GM10847 (cell line): ENCODE measurements around the gene ABHD1.

ENCODE experiments used
- POLR2A ChIP-seq: IDR thresholded peaks from 2 replicates; pipeline ENCODE4 v1.6.1; 2011; ENCODE audit not compliant: insufficient read length; ENCODE audit errors: extremely low read depth

Gene ABHD1

DNA sequence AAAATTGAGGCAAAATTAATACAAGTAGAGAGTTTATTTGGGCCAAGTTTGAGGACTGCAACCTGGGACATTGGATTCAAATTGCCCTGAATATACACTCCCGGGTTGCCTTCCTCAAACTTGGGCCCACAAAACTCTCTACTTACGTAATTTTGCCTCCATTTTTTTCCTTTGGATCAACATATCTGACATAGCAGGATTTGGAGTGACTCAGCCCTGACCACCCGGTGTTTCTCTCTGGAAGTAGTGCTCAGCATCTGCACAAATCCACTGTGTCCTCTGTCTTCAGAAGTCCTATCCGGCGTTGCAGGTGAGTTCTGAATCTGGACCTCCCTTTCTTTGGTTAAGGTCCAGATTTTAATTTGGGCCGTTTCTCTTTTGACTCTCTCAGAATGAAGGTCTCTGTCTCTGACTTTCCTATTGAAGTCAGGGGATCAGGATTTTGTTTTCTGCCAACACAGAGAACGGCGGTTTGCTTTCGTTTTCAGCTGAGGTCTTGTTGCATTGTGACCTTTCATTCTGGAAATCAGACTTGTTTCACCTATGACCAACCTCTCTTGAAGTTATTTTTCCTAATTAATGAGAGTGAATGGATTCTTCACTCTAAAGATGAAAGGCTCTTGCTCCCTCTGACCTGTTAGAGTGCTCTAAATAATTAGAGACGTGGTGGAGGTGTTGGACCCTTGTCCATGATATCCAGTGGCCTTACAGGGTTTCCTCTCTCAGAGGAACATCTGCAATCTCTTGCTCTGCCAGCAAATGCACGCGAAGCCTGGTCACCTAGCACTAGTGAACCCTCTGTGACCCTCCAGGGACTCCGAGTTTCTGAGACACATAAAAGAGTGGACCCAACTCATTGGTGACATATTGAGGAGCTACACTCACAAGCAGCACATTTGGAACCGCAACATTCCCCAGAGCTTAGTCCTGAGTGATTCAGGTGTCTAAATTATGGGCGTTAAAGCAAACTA is 38.8 kb downstream of the ABHD1 start:
- TF ChIP-seq POLR2A, result no peak

DNA sequence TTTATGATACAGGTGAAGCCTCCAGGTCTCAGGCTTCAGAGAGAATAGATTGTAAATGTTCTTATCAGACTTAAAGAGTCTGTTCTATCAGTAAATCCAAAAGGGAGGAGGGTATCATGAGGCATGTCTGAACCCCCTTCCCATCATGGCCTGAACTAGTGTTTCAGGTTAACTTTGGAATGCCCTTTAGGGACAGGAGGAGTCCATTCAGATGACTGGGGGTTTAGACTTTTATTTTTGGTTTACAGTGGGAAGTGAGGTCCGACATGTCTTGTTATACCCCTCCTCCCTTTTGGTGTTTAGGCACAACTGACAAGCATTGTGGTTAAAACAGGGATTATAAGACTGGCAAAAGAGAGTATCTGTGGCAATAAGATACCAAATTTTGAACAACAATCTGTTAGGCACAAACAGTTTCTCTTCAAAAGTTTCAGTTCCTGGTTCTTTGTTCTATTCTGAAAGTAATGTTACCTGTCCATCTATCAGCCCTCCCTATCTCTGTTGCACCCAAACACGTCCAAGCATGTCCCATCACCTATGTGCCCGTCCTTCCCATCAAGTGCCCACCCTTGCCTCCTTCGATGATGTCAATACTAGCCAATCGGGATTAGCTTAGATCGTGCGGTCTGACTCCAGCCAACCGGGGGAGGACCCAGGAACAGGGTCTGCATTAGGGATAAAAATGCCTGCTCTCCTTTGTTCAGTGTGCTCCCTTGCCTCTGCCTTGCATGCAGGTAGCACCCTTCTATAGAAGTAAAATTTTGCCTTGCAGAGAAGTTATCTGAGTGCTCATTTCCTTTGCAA is 41.5 kb downstream of the ABHD1 start:
- no peak for TF ChIP-seq POLR2A

DNA sequence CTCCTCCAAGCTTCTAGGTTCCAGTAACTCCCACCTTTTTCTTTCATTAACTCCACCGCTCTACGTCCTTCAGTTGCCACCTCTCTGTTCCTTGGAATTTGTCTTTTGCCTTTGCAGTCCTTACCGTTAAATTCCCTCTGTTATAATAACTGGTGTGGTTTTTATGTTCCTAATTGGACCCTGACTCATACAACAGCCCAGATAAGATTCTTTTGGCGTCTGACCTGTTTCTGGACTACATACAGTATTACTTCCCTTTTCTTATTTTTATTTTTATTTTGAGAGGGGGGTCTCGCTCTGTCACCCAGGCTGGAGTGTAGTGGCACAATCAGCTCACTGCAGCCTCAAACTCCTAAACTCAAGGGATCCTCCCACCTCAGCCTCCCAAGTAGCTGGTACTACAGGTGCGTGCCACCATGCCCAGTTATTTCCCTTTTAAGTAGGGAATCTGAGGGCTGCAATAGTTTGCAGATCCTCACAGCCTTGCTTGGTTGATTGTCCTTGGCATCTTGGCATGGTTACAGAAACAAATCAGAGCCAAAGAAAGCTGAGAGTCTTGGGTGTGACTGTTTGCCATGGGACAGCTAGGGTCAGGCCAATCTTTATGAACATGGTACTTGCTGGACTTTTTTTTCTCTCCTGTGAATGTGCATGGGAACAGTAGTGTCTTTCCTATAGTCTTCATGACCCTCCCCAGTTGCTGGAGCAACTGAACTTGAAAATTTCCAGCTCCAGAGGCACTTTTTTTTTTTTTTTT is 47.1 kb downstream of the ABHD1 start:
- no peak for TF ChIP-seq POLR2A

DNA sequence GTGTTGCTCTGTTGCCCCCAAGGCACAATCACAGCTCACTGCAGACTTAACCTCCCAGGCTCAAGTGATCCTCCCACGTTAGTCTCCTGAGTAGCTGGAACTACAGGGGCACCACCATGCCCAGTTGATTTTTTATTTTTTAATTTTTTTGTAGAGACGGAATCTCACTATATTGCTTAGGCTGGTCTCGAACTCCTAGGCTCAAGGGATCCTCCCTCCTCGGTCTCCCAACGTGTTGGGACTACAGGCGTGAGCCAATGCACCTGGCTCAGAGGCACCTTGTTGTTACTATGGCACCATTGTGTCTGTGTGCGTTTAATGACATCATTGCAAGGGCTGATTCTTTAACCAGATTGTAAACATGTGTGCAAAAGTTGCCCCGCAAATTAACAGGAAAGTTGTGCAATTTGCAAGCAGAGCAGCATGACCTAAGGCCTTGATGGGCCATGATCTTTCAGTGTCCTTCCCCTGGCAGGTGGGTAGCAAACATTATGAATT is 47.8 kb downstream of the ABHD1 start:
- TF ChIP-seq POLR2A, result no peak

DNA sequence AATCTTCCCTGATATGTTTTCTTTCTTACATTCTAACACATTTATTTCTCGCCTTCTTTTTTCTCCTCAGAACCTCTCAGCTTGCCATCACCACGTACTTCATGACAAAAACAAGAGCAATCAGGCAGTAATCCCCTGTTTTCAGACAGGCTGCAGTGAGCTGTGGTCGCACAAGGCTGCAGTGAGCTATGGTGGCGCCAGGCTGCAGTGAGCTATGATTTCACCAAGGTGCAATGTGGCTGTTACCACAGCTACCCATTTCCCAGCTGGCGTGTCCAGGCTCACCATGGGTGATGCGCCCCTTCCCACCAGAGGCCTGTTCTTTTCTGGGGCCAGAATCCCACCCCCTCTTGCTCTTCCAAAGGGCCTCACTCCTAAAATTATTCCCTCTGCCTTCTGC is 51.0 kb downstream of the ABHD1 start:
- no peak for TF ChIP-seq POLR2A

DNA sequence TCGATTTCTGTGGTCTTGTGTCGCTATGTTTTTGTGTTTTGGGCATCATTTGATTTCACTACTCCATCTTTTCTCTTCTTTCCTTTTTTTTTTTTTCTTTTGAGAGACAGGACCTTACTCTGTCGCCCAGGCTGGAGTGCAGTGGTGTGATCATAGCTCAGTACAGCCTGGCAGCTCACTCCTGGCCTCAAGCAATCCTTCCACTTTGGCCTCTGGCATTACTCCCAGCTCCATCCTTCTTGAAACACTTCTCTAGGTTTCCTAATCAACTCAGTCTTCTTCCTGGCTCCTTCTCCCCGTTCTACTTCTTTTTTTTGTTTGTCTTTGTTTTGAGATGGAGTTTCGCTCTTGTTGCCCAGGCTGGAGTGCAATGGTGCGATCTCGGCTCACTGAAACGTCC is 51.7 kb downstream of the ABHD1 start:
- TF ChIP-seq POLR2A, result no peak

DNA sequence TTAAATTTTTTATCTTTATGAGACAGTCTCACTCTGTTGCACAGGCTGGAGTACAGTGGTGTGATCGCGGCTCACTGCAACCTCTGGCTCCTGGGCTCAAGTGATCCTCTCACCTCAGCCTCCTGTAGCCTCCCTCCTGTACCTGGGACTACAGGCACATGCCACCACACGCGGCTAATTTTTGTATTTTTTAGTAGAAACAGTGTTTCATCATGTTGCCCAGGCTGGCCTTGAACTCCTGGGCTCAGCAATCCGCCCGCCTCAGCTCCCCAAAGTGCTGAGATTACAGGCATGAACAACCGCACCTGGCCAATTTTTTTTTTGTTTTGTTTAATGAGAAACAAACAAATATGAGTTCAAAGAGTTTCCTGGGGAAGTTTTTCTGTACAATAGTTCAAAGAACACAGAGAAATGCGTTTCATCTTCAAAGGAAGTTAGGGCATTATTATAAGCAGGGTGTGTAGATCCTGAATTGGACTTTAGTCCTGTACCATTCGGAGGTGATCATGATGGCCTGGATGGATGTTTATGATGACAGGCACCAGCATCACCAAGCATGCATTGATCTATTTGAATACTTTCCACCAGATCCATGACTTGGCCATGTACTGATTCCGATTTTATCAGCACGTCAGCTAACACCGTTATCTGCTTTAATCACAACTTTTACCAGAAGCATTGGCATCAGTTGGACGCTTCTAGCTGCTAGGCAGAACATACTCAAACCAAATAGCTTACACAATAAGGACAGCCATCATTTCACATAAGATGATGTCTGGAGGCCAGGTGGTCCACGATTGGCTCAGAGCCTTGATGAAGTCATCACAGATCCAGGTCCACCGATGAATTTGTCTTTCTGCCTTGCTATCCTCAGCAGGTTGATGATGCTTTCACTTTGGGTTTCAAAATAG is 54.1 kb downstream of the ABHD1 start:
- TF ChIP-seq POLR2A, result no peak

DNA sequence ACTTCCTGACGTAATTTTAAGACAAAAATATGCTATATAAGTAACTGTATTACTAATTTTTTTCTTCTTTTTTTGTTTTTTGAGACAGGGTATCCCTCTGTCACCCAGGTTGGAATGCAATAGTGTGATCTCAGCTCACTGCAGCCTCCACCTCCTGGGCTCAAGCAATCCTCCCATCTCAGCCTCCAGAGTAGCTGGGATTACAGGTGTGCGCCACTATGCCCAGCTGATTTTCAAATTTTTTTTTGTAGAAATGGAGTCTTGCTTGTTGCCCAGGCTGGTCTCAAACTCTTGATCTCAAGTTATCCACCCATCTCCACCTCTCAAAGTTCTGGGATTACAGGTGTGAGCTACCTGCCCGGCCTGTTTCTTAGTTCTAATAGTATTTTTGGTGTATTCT is 54.9 kb downstream of the ABHD1 start:
- no peak for TF ChIP-seq POLR2A

DNA sequence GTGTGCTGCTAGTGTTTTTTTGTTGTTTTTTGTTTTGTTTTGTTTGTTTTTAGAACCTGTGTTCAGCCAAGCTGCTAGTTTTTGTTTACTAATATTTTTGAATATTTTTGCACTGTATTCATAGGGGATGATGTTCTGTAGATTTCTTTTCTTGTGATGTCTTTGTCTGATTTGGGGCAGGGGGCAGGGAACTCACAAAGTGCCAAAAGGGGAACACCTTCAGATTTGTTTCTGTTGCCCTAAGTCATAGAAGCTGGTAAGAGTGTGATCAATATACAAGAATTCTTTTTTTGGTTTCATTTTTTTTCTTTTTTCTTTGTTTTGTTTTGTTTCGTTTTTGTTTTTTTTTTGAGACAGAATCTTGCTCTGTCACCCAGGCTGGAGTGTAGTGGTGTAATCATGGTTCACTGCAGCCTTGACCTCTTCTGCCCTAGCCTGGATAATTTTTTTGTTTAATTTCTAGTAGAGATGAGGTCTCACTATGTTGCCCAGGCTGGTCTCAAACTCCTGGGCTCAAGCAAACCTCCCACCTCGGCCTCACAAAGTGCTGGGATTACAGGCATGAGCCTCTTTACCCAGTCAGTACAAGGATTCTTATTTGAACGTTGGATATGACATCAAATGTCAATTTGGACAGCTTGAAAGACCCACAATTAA is 55.9 kb downstream of the ABHD1 start:
- no peak for TF ChIP-seq POLR2A
